ENCODE data around the gene CBX7.

The CBX7 gene

DNA sequence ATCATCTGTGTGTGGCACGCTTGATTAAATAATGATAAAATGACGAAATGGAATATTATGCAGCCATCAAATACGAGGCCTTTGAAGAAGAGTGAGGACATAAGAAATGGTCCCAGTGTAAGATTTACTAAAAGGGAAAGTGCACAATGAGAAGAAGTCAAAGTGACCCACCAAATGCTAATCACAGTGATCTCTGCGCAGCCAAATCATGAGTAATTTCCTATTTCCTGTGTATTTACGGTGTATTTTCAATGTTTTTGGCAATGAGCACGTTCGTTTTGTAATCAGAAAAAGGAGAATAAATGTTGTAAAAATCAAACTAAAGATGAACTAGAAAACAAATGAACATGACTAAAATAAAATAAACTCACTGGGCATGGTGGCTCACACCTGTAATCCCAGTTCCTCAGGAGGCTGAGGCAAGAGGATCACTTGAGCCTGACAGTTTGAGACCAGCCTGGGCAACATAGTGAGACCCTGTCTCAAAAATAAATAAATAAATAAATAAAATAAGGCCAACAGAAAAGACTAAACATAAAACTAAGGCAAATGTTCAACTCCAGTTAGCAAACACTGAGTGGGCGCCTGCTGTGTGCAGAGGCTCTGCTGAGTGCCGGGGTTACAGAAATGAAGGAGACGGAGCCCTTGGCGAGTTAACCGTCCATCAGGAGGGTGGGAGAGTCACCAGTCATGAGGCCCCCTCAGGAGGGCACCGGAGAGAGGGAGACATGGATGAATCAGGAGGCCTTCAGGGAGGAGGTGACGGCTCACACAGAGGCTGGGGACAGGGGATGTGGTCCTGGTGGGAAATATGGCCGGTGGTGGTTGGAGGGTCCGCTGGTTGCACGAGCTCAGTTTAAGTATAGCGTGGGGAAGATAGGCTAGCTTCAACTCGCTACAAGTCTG is 26.0 kb upstream of the CBX7 start:
- H3K27ac ChIP-seq, result peak overlapping the region in 1 of 2 donors; percentile 80
- TF ChIP-seq, protein P1, sequence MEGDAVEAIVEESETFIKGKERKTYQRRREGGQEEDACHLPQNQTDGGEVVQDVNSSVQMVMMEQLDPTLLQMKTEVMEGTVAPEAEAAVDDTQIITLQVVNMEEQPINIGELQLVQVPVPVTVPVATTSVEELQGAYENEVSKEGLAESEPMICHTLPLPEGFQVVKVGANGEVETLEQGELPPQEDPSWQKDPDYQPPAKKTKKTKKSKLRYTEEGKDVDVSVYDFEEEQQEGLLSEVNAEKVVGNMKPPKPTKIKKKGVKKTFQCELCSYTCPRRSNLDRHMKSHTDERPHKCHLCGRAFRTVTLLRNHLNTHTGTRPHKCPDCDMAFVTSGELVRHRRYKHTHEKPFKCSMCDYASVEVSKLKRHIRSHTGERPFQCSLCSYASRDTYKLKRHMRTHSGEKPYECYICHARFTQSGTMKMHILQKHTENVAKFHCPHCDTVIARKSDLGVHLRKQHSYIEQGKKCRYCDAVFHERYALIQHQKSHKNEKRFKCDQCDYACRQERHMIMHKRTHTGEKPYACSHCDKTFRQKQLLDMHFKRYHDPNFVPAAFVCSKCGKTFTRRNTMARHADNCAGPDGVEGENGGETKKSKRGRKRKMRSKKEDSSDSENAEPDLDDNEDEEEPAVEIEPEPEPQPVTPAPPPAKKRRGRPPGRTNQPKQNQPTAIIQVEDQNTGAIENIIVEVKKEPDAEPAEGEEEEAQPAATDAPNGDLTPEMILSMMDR (IDR thresholded peaks at IDR 0.05), result no peak
- no peak overlapping the region for H3K4me3 ChIP-seq
- no peak for DNase-seq (ENCODE audit: low spot score)

DNA sequence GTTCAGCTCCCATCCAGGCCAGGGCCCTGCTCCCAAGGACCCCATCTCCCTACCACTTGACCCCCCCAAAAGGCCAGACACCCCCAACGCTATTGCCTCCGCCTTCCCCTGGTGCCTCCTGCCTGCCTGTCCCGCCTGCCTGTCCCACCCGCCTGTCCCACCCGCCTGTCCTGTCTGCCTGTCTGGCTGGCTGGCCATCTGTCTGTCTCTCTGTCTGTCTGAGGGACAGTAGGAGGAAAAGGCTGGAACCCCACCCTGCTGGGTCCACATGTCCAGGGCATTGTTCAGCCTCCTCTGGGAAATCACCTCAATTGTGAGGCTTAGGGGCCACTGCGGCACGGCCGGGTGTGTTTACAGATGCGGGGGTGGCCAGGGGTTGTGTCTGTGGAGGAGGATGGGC is 25.3 kb upstream of the CBX7 start:
- Histone ChIP-seq H3K4me3 (no peak overlapping the region), H3K27ac (peak overlapping the region in 1 of 2 donors; percentile 80)
- TF ChIP-seq, protein P1 (IDR thresholded peaks at IDR 0.05), result no peak
- DNase-seq (ENCODE audit: low spot score), result no peak

- no peak overlapping the region for H3K4me3 ChIP-seq
- no peak for DNase-seq (ENCODE audit: low spot score)
- H3K27ac ChIP-seq, result peak overlapping the region; percentile 12 to 80
- TF ChIP-seq, protein P1 (IDR thresholded peaks at IDR 0.05), result no peak
These were observed 24.9 kb upstream of the CBX7 start for GRCh38 chr22:39177456-39177775.

DNA sequence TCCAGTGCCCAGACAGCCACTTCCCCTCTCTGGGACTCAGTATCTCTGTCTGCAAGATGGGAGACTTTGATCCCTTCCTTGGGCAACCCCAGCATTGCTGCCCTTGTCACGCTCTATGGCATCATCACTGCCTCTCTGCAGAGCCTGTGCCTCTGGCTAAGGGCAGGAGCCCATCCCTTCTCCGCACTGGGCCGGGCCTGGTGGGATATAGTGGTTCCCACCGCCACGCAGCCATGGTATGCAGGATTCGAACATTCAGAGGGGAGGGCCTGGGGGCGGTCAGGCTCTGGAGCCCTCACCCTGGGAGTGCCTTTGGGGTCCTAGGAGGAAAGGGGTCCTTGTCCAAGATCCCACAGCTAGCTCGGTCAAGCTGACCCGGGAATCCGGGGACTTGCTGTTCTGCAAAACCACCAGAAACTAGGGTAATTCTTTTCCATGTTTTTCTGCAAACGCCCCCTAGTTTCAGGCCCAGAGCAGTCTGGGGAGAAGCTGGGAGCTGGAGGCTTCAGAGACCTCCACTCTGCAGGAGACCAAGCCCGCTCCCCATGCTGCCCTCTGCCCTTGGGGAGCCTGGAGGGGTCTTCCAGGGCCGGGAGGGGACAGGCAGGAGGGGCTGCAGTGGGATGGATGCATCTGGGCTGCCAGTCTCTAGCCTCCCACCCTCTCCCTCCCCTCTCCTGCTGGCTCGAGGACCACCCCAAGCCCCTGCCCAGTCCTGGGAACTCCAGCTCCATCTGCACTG is 24.4 kb upstream of the CBX7 start:
- TF ChIP-seq, protein P1 (IDR thresholded peaks at IDR 0.05), result no peak
- Histone ChIP-seq H3K4me3 (no peak overlapping the region), H3K27ac (peak overlapping the region; percentile 12 to 80)
- DNase-seq (ENCODE audit: low spot score), result no peak

GRCh38 chr22:39176143-39176713 is 23.7 kb upstream of the CBX7 start:
- peak overlapping the region; percentile 68 to 80 for H3K27ac ChIP-seq
- TF ChIP-seq, protein P1 (IDR thresholded peaks at IDR 0.05), result no peak
- H3K4me3 ChIP-seq, result peak overlapping the region; percentile 54
- DNase-seq (ENCODE audit: low spot score), result peak; percentile 81

DNA sequence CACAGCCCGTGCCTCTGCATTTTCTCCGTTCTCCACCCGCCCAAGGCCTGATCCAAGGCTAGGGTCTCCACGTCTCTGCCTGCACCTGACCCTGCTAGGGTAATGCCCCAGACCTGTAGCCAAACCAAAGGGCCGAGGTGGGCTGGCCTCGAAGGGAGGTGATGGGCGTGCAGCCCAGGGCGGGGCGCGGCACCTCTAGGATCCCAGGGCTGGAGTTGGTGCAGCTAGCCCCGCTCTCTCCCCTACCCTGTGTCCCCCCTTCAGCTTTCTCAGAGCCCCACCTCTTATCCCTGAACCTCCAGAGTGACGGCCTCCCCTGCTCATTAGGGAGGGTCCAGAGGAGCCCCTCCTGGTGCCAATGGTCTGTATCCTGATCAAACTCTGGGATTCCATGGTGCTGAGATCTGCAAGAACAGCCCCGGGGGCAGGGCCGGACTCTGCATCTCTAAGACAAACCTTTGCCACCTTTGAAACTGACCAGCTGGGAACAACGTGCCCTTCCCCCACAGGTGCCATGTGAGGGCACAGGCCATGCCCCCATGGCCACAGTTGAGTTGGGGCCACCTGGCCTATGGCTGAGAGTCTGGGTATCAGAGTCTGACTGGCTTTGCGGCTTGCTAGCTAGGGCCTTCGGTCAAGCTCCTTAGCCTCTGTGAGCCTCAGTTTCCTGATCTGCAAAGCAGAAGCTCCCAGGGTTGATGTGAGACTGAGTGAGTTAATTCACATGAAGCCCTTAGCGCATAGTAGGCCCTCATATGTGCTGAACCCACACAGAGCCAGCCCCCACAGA is 23.1 kb upstream of the CBX7 start:
- TF ChIP-seq, protein P1 (IDR thresholded peaks at IDR 0.05), result no peak
- Histone ChIP-seq H3K27ac (peak overlapping the region; percentile 68 to 80), H3K4me3 (no peak overlapping the region)
- DNase-seq (ENCODE audit: low spot score), result no peak
